GM23338 (cell line): ENCODE data around the gene ZBTB12.

Experiments
- CREB1 ChIP-seq: fragments of 250-450 bp; sonication (Bioruptor Pico); IDR thresholded peaks from 2 replicates; pipeline ENCODE4 v1.5.0; 2020; ENCODE audit warnings: low read depth, mild to moderate bottlenecking, moderate library complexity
- EZH2 ChIP-seq: fragments of 200-600 bp; sonication (generic); IDR thresholded peaks from one replicate; pipeline ENCODE4 v1.8.0; 2017; ENCODE audit warnings: antibody characterized with exemption, mild to moderate bottlenecking, low read depth; ENCODE audit not compliant: unreplicated experiment
- EZH2phosphoT487 ChIP-seq: fragments of 200-600 bp; sonication (generic); IDR thresholded peaks from one replicate; pipeline ENCODE4 v1.8.1; 2018; ENCODE audit warnings: antibody characterized with exemption; ENCODE audit not compliant: unreplicated experiment
- NANOG ChIP-seq: IDR thresholded peaks from 2 replicates; pipeline ENCODE4 v1.6.1; 2016; ENCODE audit warnings: antibody characterized with exemption, borderline replicate concordance
- POLR2AphosphoS5 ChIP-seq: IDR thresholded peaks from 2 replicates; pipeline ENCODE4 v1.6.1; 2016; ENCODE audit warnings: antibody characterized with exemption, low read depth
- STAT1 ChIP-seq: IDR thresholded peaks from one replicate; pipeline ENCODE4 v1.6.1; 2016; ENCODE audit warnings: antibody characterized with exemption; ENCODE audit not compliant: unreplicated experiment
- ZNF114 ChIP-seq: fragments of 250-450 bp; sonication (Bioruptor Pico); IDR thresholded peaks from 2 replicates; pipeline ENCODE4 v1.5.0; 2020; ENCODE audit warnings: mild to moderate bottlenecking, moderate library complexity
- ZNF331 ChIP-seq: fragments of 250-450 bp; sonication (Bioruptor Pico); IDR thresholded peaks from 2 replicates; pipeline ENCODE4 v1.5.0; 2020; ENCODE audit warnings: low read depth, mild to moderate bottlenecking, moderate library complexity
- TF ChIP-seq, protein P1 (sequence below), 2 experiments: fragments of 200-600 bp in 1 of 2; sonication (generic) in 1 of 2; conservative IDR thresholded peaks; 2 replicates each; pipeline versions ENCODE4 v1.5.1 to v1.6.1; 2016 to 2017; ENCODE audit warnings: antibody characterized with exemption in 2 of 2, low read depth in 2 of 2, mild to moderate bottlenecking in 2 of 2, moderate library complexity in 1 of 2
- TF ChIP-seq, protein P2 (sequence below): IDR thresholded peaks from one replicate; pipeline ENCODE4 v1.6.1; 2018; ENCODE audit warnings: antibody characterized with exemption; ENCODE audit not compliant: unreplicated experiment
- TF ChIP-seq, protein P3 (sequence below): IDR thresholded peaks from 2 replicates; pipeline ENCODE4 v1.6.1; 2016; ENCODE audit warnings: antibody characterized with exemption

DNA sequence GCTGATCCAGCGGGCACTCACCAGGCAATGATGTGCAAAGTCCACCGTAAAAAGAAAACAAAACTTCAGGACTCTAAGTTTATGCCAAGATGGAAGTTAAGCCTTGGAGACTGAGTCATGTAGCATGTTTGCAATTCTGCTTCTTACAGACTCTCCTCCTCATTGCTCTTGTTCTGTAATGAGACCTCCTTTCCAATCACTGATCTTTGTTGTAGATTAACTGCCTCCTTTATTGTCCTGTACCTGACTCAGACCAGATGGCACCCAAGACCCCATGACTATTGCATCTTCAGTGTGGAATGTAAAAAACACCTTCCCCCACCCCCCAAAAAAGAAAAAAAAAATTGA, 50.4 kb downstream of the ZBTB12 start:
- TF ChIP-seq, protein P1, sequence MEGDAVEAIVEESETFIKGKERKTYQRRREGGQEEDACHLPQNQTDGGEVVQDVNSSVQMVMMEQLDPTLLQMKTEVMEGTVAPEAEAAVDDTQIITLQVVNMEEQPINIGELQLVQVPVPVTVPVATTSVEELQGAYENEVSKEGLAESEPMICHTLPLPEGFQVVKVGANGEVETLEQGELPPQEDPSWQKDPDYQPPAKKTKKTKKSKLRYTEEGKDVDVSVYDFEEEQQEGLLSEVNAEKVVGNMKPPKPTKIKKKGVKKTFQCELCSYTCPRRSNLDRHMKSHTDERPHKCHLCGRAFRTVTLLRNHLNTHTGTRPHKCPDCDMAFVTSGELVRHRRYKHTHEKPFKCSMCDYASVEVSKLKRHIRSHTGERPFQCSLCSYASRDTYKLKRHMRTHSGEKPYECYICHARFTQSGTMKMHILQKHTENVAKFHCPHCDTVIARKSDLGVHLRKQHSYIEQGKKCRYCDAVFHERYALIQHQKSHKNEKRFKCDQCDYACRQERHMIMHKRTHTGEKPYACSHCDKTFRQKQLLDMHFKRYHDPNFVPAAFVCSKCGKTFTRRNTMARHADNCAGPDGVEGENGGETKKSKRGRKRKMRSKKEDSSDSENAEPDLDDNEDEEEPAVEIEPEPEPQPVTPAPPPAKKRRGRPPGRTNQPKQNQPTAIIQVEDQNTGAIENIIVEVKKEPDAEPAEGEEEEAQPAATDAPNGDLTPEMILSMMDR (conservative IDR thresholded peaks at IDR 0.05; ENCODE audit: low read depth in 2 of 2) = no peak
- TF ChIP-seq EZH2phosphoT487 (no peak), POLR2AphosphoS5 (no peak), EZH2 (no peak), CREB1 (no peak), ZNF114 (CRISPR knock-in tag) (no peak), ZNF331 (CRISPR knock-in tag) (no peak), NANOG (no peak), STAT1 (no peak)
- TF ChIP-seq, protein P2, sequence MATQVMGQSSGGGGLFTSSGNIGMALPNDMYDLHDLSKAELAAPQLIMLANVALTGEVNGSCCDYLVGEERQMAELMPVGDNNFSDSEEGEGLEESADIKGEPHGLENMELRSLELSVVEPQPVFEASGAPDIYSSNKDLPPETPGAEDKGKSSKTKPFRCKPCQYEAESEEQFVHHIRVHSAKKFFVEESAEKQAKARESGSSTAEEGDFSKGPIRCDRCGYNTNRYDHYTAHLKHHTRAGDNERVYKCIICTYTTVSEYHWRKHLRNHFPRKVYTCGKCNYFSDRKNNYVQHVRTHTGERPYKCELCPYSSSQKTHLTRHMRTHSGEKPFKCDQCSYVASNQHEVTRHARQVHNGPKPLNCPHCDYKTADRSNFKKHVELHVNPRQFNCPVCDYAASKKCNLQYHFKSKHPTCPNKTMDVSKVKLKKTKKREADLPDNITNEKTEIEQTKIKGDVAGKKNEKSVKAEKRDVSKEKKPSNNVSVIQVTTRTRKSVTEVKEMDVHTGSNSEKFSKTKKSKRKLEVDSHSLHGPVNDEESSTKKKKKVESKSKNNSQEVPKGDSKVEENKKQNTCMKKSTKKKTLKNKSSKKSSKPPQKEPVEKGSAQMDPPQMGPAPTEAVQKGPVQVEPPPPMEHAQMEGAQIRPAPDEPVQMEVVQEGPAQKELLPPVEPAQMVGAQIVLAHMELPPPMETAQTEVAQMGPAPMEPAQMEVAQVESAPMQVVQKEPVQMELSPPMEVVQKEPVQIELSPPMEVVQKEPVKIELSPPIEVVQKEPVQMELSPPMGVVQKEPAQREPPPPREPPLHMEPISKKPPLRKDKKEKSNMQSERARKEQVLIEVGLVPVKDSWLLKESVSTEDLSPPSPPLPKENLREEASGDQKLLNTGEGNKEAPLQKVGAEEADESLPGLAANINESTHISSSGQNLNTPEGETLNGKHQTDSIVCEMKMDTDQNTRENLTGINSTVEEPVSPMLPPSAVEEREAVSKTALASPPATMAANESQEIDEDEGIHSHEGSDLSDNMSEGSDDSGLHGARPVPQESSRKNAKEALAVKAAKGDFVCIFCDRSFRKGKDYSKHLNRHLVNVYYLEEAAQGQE = no peak
- TF ChIP-seq, protein P3, sequence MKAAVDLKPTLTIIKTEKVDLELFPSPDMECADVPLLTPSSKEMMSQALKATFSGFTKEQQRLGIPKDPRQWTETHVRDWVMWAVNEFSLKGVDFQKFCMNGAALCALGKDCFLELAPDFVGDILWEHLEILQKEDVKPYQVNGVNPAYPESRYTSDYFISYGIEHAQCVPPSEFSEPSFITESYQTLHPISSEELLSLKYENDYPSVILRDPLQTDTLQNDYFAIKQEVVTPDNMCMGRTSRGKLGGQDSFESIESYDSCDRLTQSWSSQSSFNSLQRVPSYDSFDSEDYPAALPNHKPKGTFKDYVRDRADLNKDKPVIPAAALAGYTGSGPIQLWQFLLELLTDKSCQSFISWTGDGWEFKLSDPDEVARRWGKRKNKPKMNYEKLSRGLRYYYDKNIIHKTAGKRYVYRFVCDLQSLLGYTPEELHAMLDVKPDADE = no peak
